ENCODE data around the gene CHD9.

DNA sequence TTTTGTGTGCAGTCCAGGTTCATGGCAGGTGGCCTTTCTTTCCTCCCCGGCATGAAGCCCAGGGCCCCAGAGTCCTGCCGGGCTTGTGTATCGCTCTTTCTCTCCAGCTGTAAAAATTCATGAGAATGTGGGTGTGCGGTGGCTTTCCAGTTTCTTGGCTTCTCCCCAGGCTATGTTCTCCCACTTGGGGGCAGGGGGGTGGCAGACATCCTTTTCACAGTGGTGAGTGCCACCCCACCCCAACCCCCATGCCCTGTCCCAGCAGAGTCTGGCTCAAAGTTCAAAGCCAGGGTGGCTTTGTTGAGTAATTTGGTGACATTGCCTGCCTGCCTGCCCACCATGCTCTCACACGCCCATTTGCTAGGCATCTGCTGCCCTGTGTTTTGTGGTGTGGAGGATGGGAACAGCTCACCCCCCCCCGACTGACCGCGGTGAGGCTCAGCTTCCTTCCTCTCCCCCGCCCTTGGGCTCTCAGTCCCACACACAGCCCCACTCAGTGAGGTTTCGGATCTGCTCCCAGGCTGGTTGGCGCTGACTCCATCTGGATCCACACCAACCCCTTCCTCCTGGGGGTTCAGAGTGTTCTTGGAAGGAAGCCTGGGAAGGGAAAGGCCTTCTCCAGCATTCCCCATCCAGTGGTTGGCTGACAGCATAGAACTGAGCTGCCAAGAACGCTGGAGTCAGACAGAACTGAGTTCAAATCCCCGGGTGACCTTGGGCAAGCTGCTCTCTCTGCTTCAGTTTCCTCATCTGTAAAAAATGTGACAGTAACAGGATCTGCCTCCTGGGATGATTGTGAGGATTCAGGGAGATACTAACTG is 36.0 kb downstream of the CHD9 start:
- TF ChIP-seq CTCF (IDR thresholded peaks at IDR 0.05; ENCODE audit: low read length) (no peak), EZH2 (IDR thresholded peaks at IDR 0.05; ENCODE audit: borderline replicate concordance, low read length) (no peak)

Measured in OCI-LY1 (cell line).